Type B pancreatic cell (in vitro differentiated cells): ENCODE data around the gene LEKR1. TPM values are rescaled to one million over a fixed set of nuclear protein-coding genes. Genes with fewer than 3 reads are reported as not detected.
"Not testable (repeated sequence)": the region's sequence is repeated elsewhere in the genome, so short reads cannot be mapped to it uniquely, and the experiment has no call there.

Experiments used
- DNase-seq: peaks from one replicate; pipeline ENCODE4 v3.0.0; 2021; ENCODE audit warnings: mixed read lengths; ENCODE audit not compliant: unreplicated experiment; ENCODE audit errors: extremely low spot score
- H3K27ac Mint-ChIP-seq: 2 replicates; pipeline ENCODE4 v1.8.0; 2021; ENCODE audit warnings: mild to moderate bottlenecking, mixed read lengths
- H3K27me3 Mint-ChIP-seq: 2 replicates; pipeline ENCODE4 v1.8.0; 2021; ENCODE audit warnings: mixed read lengths
- H3K36me3 Mint-ChIP-seq: 2 replicates; pipeline ENCODE4 v1.8.0; 2021; ENCODE audit warnings: mixed read lengths
- H3K4me1 Mint-ChIP-seq: one replicate; pipeline ENCODE4 v1.8.0; 2021; ENCODE audit warnings: mixed read lengths; ENCODE audit not compliant: unreplicated experiment
- H3K4me3 Mint-ChIP-seq: 2 replicates; pipeline ENCODE4 v1.8.0; 2021; ENCODE audit warnings: mild to moderate bottlenecking, mixed read lengths
- H3K9me3 Mint-ChIP-seq: 2 replicates; pipeline ENCODE4 v1.8.0; 2021; ENCODE audit warnings: mixed read lengths
- CTCF ChIP-seq: fragments of 200-600 bp; sonication (generic); conservative IDR thresholded peaks from 2 replicates; pipeline ENCODE4 v1.5.0; 2021; ENCODE audit warnings: antibody characterized with exemption, mild to moderate bottlenecking
- total RNA-seq: library from RNA; stranded (reverse); gene quantifications from 2 replicates; pipeline ENCODE4 v1.2.1, GENCODE V29; 2021; ENCODE audit warnings: low replicate concordance

LEKR1 gene
- total RNA-seq, 1 donor from 2014 or later: 1.6 TPM

- no peaks in the 10 kb centered on the region for H3K4me1 Mint-ChIP-seq
- H3K27ac Mint-ChIP-seq: no peak overlapping the region
- TF ChIP-seq CTCF: no peak
- no peak overlapping the region for H3K4me3 Mint-ChIP-seq
- no peaks in the 10 kb centered on the region for H3K36me3 Mint-ChIP-seq
- DNase-seq: no peak
- H3K27me3 Mint-ChIP-seq: no peaks in the 10 kb centered on the region
- H3K9me3 Mint-ChIP-seq: no peaks in the 10 kb centered on the region
Observed at GRCh38 chr3:156906275-156906674, 80.1 kb downstream of the LEKR1 start.

- no peak for TF ChIP-seq CTCF
- Mint-ChIP-seq H3K27me3 (no peaks in the 10 kb centered on the region), H3K9me3 (no peaks in the 10 kb centered on the region), H3K4me3 (no peak overlapping the region), H3K36me3 (no peaks in the 10 kb centered on the region), H3K4me1 (no peaks in the 10 kb centered on the region), H3K27ac (no peak overlapping the region)
- DNase-seq: no peak
Observed at GRCh38 chr3:156908398-156908797, 82.2 kb downstream of the LEKR1 start.

DNA sequence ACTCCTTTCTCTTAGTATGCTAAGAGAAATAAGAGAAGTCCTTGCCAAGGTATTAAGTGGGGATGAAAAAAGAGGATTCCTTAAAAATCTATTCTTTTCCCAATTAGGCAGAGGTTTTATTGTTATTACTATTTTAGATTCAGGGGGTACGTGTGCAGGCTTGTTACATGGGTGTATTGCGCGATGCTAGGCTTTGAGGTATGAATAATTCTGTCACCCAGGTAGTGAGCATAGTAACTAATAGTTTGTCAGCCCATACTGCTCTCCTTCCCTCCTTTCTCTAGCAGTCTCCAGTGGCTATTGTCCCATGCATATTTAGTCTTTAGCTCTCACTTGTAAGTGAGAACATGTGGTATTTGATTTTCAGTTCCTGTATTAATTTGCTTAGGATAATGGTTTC is 83.9 kb downstream of the LEKR1 start:
- H3K27ac Mint-ChIP-seq: no peak overlapping the region
- no peak for DNase-seq
- H3K4me1 Mint-ChIP-seq: no peaks in the 10 kb centered on the region
- TF ChIP-seq CTCF: no peak
- H3K36me3 Mint-ChIP-seq: peaks cover 3% of the 10 kb centered on the region
- H3K4me3 Mint-ChIP-seq: no peak overlapping the region
- no peaks in the 10 kb centered on the region for H3K27me3 Mint-ChIP-seq
- H3K9me3 Mint-ChIP-seq: no peaks in the 10 kb centered on the region

DNA sequence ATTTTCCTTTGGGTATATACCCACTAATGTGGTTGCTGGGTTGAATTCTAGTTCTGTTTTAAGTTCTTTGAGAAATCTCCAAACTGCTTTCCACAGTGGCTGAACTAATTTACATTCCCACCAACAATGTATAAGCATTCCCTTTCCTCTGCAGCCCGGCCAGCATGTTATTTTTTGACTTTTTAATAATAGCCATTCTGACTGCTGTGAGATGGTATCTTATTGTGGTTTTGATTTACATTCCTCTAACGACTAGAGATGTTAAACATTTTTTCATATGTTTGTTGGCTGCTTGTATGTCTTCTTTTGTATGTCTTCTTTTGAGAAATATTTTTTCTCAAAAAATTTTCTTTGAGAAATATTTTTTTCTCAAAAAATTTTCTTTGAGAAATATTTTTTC is 84.7 kb downstream of the LEKR1 start:
- H3K9me3 Mint-ChIP-seq, H3K4me3 Mint-ChIP-seq, H3K36me3 Mint-ChIP-seq, H3K27me3 Mint-ChIP-seq, DNase-seq, H3K27ac Mint-ChIP-seq, H3K4me1 Mint-ChIP-seq: not testable (repeated sequence)

DNA sequence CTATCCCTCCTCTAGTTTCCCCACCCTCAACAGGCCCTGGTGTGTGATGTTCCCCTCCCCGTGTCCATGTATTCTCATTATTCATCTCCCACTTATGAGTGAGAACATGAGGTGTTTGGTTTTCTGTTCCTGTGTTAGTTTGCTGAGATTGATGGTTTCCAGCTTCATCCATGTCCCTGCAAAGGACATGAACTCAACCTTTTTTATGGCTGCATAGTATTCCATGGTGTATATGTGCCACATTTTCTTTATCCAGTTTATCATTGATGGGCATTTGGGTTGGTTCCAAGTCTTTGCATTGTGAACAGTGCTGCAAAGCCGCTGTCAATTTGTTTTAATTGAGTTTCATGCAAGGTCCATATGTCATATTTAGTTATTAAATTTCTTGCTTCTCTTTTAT is 88.1 kb downstream of the LEKR1 start:
- not testable (repeated sequence) for H3K9me3 Mint-ChIP-seq, H3K4me3 Mint-ChIP-seq, H3K27ac Mint-ChIP-seq, H3K27me3 Mint-ChIP-seq, H3K36me3 Mint-ChIP-seq, H3K4me1 Mint-ChIP-seq, DNase-seq

DNA sequence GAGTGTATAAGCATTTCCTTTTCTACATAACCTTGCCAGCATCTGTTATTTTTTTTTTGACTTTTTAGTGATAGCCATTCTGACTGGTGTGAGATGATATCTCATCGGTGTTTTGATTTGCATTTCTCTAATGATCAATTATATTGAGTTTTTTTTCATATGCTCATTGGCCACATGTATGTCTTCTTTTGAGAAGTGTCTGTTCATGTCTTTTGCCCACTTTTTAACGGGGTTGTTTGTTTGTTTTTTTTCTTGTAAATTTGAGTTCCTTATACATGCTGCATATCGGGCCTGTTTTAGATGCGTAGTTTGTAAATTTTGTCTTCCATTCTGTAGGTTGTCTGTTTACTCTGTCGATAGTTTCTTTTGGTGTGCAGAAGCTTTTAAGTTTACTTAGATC is 89.2 kb downstream of the LEKR1 start:
- H3K4me1 Mint-ChIP-seq: no peaks in the 10 kb centered on the region
- no peaks in the 10 kb centered on the region for H3K9me3 Mint-ChIP-seq

More for the DNA sequence above, 89.2 kb downstream of the LEKR1 start:
- Mint-ChIP-seq H3K36me3 (peaks cover 3% of the 10 kb centered on the region), H3K27ac (no peak overlapping the region), H3K27me3 (no peaks in the 10 kb centered on the region), H3K4me3 (no peak overlapping the region)
- no peak for DNase-seq
- TF ChIP-seq CTCF: no peak
